KMS-11 (cell line): ENCODE data around the gene GJA1.

Experiments used
- H2AFZ ChIP-seq: fragments of 200-600 bp; sonication (generic); 2 replicates; pipeline ENCODE4 v1.6.1; 2016; ENCODE audit warnings: antibody characterized with exemption, mixed run types, low read depth
- H3K27ac ChIP-seq: fragments of 200-600 bp; sonication (generic); 2 replicates; pipeline ENCODE4 v1.6.1; 2016; ENCODE audit warnings: mild to moderate bottlenecking, mixed run types
- H3K27me3 ChIP-seq: fragments of 200-600 bp; sonication (generic); 2 replicates; pipeline ENCODE4 v1.6.1; 2017; ENCODE audit warnings: mild to moderate bottlenecking, low read depth, mixed run types, moderate library complexity; ENCODE audit not compliant: insufficient read depth
- H3K36me3 ChIP-seq: fragments of 200-600 bp; sonication (generic); 2 replicates; pipeline ENCODE4 v1.6.1; 2017; ENCODE audit warnings: mild to moderate bottlenecking, mixed run types; ENCODE audit not compliant: insufficient read depth
- H3K4me1 ChIP-seq: fragments of 200-600 bp; sonication (generic); 2 replicates; pipeline ENCODE4 v1.6.1; 2016; ENCODE audit warnings: mild to moderate bottlenecking, low read depth, mixed run types; ENCODE audit not compliant: poor library complexity, severe bottlenecking
- H3K4me2 ChIP-seq: fragments of 200-600 bp; sonication (generic); 2 replicates; pipeline ENCODE4 v1.7.0; 2016; ENCODE audit warnings: mild to moderate bottlenecking, mixed run types
- H3K4me3 ChIP-seq: fragments of 200-600 bp; sonication (generic); IDR thresholded peaks from 2 replicates; pipeline ENCODE4 v1.6.1; 2017; ENCODE audit warnings: low read depth, low read length, mixed read lengths; ENCODE audit not compliant: insufficient read depth
- H3K79me2 ChIP-seq: fragments of 200-600 bp; sonication (generic); 2 replicates; pipeline ENCODE4 v1.6.1; 2016; ENCODE audit warnings: low read depth, mixed run types; ENCODE audit not compliant: insufficient read depth
- H3K9ac ChIP-seq: fragments of 200-600 bp; sonication (generic); 2 replicates; pipeline ENCODE4 v1.6.1; 2016; ENCODE audit warnings: mild to moderate bottlenecking, mixed run types
- H4K20me1 ChIP-seq: fragments of 200-600 bp; sonication (generic); 2 replicates; pipeline ENCODE4 v1.6.1; 2016; ENCODE audit warnings: mild to moderate bottlenecking, mixed run types; ENCODE audit not compliant: insufficient read depth
- CTCF ChIP-seq: fragments of 200-600 bp; sonication (generic); conservative IDR thresholded peaks from 2 replicates; pipeline ENCODE4 v1.6.1; 2017; ENCODE audit warnings: low read depth, mild to moderate bottlenecking, antibody characterized with exemption, low read length, moderate library complexity, mixed read lengths

Gene GJA1

GRCh38 chr6:121485359-121485811, 49.9 kb downstream of the GJA1 start:
- no peak overlapping the region for H3K4me3 ChIP-seq
- H3K27ac ChIP-seq, result no peak overlapping the region
- no peak for TF ChIP-seq CTCF
- no peaks in the 10 kb centered on the region for H3K36me3 ChIP-seq
- H2AFZ ChIP-seq, result no peak overlapping the region
- no peaks in the 10 kb centered on the region for H4K20me1 ChIP-seq
- H3K4me2 ChIP-seq, result no peak overlapping the region
- no peaks in the 10 kb centered on the region for H3K79me2 ChIP-seq
- no peak overlapping the region for H3K9ac ChIP-seq
- H3K4me1 ChIP-seq, result no peaks in the 10 kb centered on the region
- H3K27me3 ChIP-seq, result no peaks in the 10 kb centered on the region

GRCh38 chr6:121491576-121491975, 56.1 kb downstream of the GJA1 start:
- Histone ChIP-seq H3K4me2 (no peak overlapping the region), H3K27ac (no peak overlapping the region), H3K36me3 (no peaks in the 10 kb centered on the region), H3K9ac (no peak overlapping the region), H3K4me1 (no peaks in the 10 kb centered on the region), H3K79me2 (no peaks in the 10 kb centered on the region), H4K20me1 (no peaks in the 10 kb centered on the region), H3K4me3 (no peak overlapping the region), H2AFZ (no peak overlapping the region), H3K27me3 (no peaks in the 10 kb centered on the region)
- TF ChIP-seq CTCF, result no peak

GRCh38 chr6:121492536-121492935, 57.1 kb downstream of the GJA1 start:
- Histone ChIP-seq H3K36me3 (no peaks in the 10 kb centered on the region), H3K27me3 (no peaks in the 10 kb centered on the region), H3K27ac (no peak overlapping the region), H3K4me2 (no peak overlapping the region), H3K4me3 (no peak overlapping the region), H3K9ac (no peak overlapping the region), H3K79me2 (no peaks in the 10 kb centered on the region), H2AFZ (no peak overlapping the region), H3K4me1 (no peaks in the 10 kb centered on the region), H4K20me1 (no peaks in the 10 kb centered on the region)
- TF ChIP-seq CTCF, result no peak

- Histone ChIP-seq H2AFZ (no peak overlapping the region), H3K4me2 (no peak overlapping the region), H3K9ac (no peak overlapping the region), H3K4me1 (no peaks in the 10 kb centered on the region), H3K79me2 (no peaks in the 10 kb centered on the region), H3K27ac (no peak overlapping the region), H3K4me3 (no peak overlapping the region), H3K36me3 (no peaks in the 10 kb centered on the region), H4K20me1 (no peaks in the 10 kb centered on the region), H3K27me3 (no peaks in the 10 kb centered on the region)
- TF ChIP-seq CTCF, result no peak
Measured at GRCh38 chr6:121497970-121498375, 62.5 kb downstream of the GJA1 start.
